Uterus (tissue), 4 donors: ENCODE data around the gene MYO9B. TPM values are rescaled to one million over a fixed set of nuclear protein-coding genes. Genes with fewer than 3 reads are reported as not detected.

ENCODE experiments used
- DNase-seq, 2 donors: peaks; one replicate each; pipeline ENCODE4 v3.0.0-alpha.2; 2019 to 2020
- H3K27ac ChIP-seq, 2 donors: fragments of 200-600 bp; sonication (generic); 1 replicate in 1 of 2; 2 replicates in 1 of 2; pipeline ENCODE4 v1.5.1; 2016 to 2018
- H3K27me3 ChIP-seq, 2 donors: fragments of 200-600 bp; sonication (generic); one replicate each; pipeline ENCODE4 v1.5.1; 2018 to 2019; ENCODE audit warnings: control low read depth in 1 of 2
- H3K36me3 ChIP-seq, 2 donors: fragments of 200-600 bp; sonication (generic); one replicate each; pipeline ENCODE4 v1.5.1; 2019; ENCODE audit warnings: control low read depth in 1 of 2
- H3K4me1 ChIP-seq, 2 donors: fragments of 200-600 bp; sonication (generic); one replicate each; pipeline ENCODE4 v1.5.1; 2018 to 2019; ENCODE audit warnings: control low read depth in 1 of 2
- H3K4me3 ChIP-seq, 2 donors: fragments of 200-600 bp; sonication (generic); 1 replicate in 1 of 2; 2 replicates in 1 of 2; pipeline ENCODE4 v1.5.1; 2018 to 2019; ENCODE audit warnings: mild to moderate bottlenecking in 1 of 2
- H3K9me3 ChIP-seq, 2 donors: fragments of 200-600 bp; sonication (generic); one replicate each; pipeline ENCODE4 v1.5.1; 2019; ENCODE audit warnings: control low read depth in 1 of 2
- CTCF ChIP-seq, 4 experiments: fragments of 200-600 bp in 2 of 4; fragments of 450-650 bp in 2 of 4; sonication (generic) in 2 of 4; IDR thresholded peaks; one replicate each; pipeline ENCODE4 v1.5.1; 2016 to 2019; ENCODE audit warnings: antibody characterized with exemption in 4 of 4, mild to moderate bottlenecking in 2 of 4, moderate library complexity in 1 of 4
- POLR2A ChIP-seq, 2 donors: fragments of 450-650 bp; IDR thresholded peaks; one replicate each; pipeline ENCODE4 v1.6.1; 2016; ENCODE audit warnings: antibody characterized with exemption in 2 of 2, mild to moderate bottlenecking in 1 of 2, moderate library complexity in 1 of 2
- intact Hi-C: fragments of 100-400 bp; cut with DNase I; formaldehyde crosslinking; loops from one replicate; pipeline ENCODE4 v1.15.1; 2023; ENCODE audit warnings: low total_unique reads
- total RNA-seq, 4 donors: library from RNA; depleted of rRNA in 3 of 4; stranded (reverse); fragments of >200 nt in 3 of 4; gene quantifications; one replicate each; pipeline versions ENCODE4 v1.1.0 to v1.2.4, GENCODE V29; 2014 to 2023
- donor health status: DM: yes; HTN: yes; CAD: no.

The MYO9B gene
- total RNA-seq, 4 donors from 2014 or later, result 17.6 to 117 (median 54.1) TPM

GRCh38 chr19:17206736-17207581 is 131.4 kb downstream of the MYO9B start:
- intact Hi-C loops, result no loop called here
- TF ChIP-seq CTCF (IDR thresholded peaks at IDR 0.05) (no peak), POLR2A (IDR thresholded peaks at IDR 0.05) (no peak)

GRCh38 chr19:17209126-17210036 is 133.8 kb downstream of the MYO9B start:
- intact Hi-C loops, result no loop called here

More at GRCh38 chr19:17206736-17207581, 131.4 kb downstream of the MYO9B start:
- Histone ChIP-seq H3K36me3 (no peaks in the 10 kb centered on the region), H3K9me3 (no peaks in the 10 kb centered on the region), H3K4me1 (no peaks in the 10 kb centered on the region), H3K4me3 (no peak overlapping the region), H3K27ac (no peak overlapping the region), H3K27me3 (no peaks in the 10 kb centered on the region)
- no peak for DNase-seq

GRCh38 chr19:17210296-17210695 is 134.7 kb downstream of the MYO9B start:
- no peaks in the 10 kb centered on the region for H3K27me3 ChIP-seq
- H3K9me3 ChIP-seq, result no peaks in the 10 kb centered on the region
- intact Hi-C loops, result no loop called here
- no peak overlapping the region for H3K27ac ChIP-seq
- no peak overlapping the region for H3K4me3 ChIP-seq
- DNase-seq, result no peak
- no peaks in the 10 kb centered on the region for H3K36me3 ChIP-seq
- H3K4me1 ChIP-seq, result peaks cover 0 to 4% of the 10 kb centered on the region in 2 donors
- no peak for TF ChIP-seq CTCF (IDR thresholded peaks at IDR 0.05)
- no peak for TF ChIP-seq POLR2A (IDR thresholded peaks at IDR 0.05)

More at GRCh38 chr19:17209126-17210036, 133.8 kb downstream of the MYO9B start:
- Histone ChIP-seq H3K9me3 (no peaks in the 10 kb centered on the region), H3K27me3 (no peaks in the 10 kb centered on the region), H3K4me1 (no peaks in the 10 kb centered on the region), H3K36me3 (no peaks in the 10 kb centered on the region), H3K27ac (no peak overlapping the region), H3K4me3 (no peak overlapping the region)
- DNase-seq, result no peak
- no peak for TF ChIP-seq POLR2A (IDR thresholded peaks at IDR 0.05)
- no peak for TF ChIP-seq CTCF (IDR thresholded peaks at IDR 0.05)

GRCh38 chr19:17211547-17212446 is 136.2 kb downstream of the MYO9B start:
- H3K36me3 ChIP-seq, result no peaks in the 10 kb centered on the region
- intact Hi-C loops, result no loop called here
- no peak overlapping the region for H3K27ac ChIP-seq
- no peaks in the 10 kb centered on the region for H3K9me3 ChIP-seq
- H3K4me3 ChIP-seq, result no peak overlapping the region
- no peak for DNase-seq
- peaks cover 0 to 4% of the 10 kb centered on the region in 2 donors for H3K4me1 ChIP-seq
- no peak for TF ChIP-seq CTCF (IDR thresholded peaks at IDR 0.05)
- no peak for TF ChIP-seq POLR2A (IDR thresholded peaks at IDR 0.05)
- H3K27me3 ChIP-seq, result no peaks in the 10 kb centered on the region
